ENCODE data around the gene ADGRL3. TPM values are rescaled to one million over a fixed set of nuclear protein-coding genes. Genes with fewer than 3 reads are reported as not detected.
"Not testable (repeated sequence)": the region's sequence is repeated elsewhere in the genome, so short reads cannot be mapped to it uniquely, and the experiment has no call there.

ADGRL3 gene
- total RNA-seq, 1 donor: under 0.01 TPM

GRCh38 chr4:61693520-61693919 is 493.4 kb downstream of the ADGRL3 start:
- Histone ChIP-seq H3K4me3 (ENCODE audit: low read length) (no peak overlapping the region), H3K27me3 (ENCODE audit: insufficient read depth, low read length) (no peaks in the 10 kb centered on the region), H3K4me1 (ENCODE audit: insufficient read depth, low read length) (no peaks in the 10 kb centered on the region), H3K9me3 (ENCODE audit: low read depth, low read length) (no peaks in the 10 kb centered on the region)

- H3K9me3 ChIP-seq (ENCODE audit: low read depth, low read length): peaks cover 5% of the 10 kb centered on the region
- no peaks in the 10 kb centered on the region for H3K27me3 ChIP-seq (ENCODE audit: insufficient read depth, low read length)
- no peaks in the 10 kb centered on the region for H3K4me1 ChIP-seq (ENCODE audit: insufficient read depth, low read length)
- H3K4me3 ChIP-seq (ENCODE audit: low read length): no peak overlapping the region
Observed at GRCh38 chr4:61714387-61714911, 514.3 kb downstream of the ADGRL3 start.

- H3K9me3 ChIP-seq (ENCODE audit: low read depth, low read length): no peaks in the 10 kb centered on the region
- H3K4me1 ChIP-seq (ENCODE audit: insufficient read depth, low read length): no peaks in the 10 kb centered on the region
- no peak overlapping the region for H3K4me3 ChIP-seq (ENCODE audit: low read length)
- no peaks in the 10 kb centered on the region for H3K27me3 ChIP-seq (ENCODE audit: insufficient read depth, low read length)
Observed at GRCh38 chr4:61716426-61716825, 516.3 kb downstream of the ADGRL3 start.

- Histone ChIP-seq H3K4me1 (ENCODE audit: insufficient read depth, low read length) (no peaks in the 10 kb centered on the region), H3K27me3 (ENCODE audit: insufficient read depth, low read length) (no peaks in the 10 kb centered on the region), H3K4me3 (ENCODE audit: low read length) (no peak overlapping the region), H3K9me3 (ENCODE audit: low read depth, low read length) (no peaks in the 10 kb centered on the region)
Observed at GRCh38 chr4:61723492-61723891, 523.4 kb downstream of the ADGRL3 start.

- H3K9me3 ChIP-seq (ENCODE audit: low read depth, low read length): no peaks in the 10 kb centered on the region
- H3K27me3 ChIP-seq (ENCODE audit: insufficient read depth, low read length): no peaks in the 10 kb centered on the region
- H3K4me3 ChIP-seq (ENCODE audit: low read length): no peak overlapping the region
- H3K4me1 ChIP-seq (ENCODE audit: insufficient read depth, low read length): no peaks in the 10 kb centered on the region
Observed at GRCh38 chr4:61727286-61727685, 527.2 kb downstream of the ADGRL3 start.

- no peaks in the 10 kb centered on the region for H3K9me3 ChIP-seq (ENCODE audit: low read depth, low read length)
- H3K4me3 ChIP-seq (ENCODE audit: low read length): no peak overlapping the region
- no peaks in the 10 kb centered on the region for H3K4me1 ChIP-seq (ENCODE audit: insufficient read depth, low read length)
- no peaks in the 10 kb centered on the region for H3K27me3 ChIP-seq (ENCODE audit: insufficient read depth, low read length)
Observed at GRCh38 chr4:61734409-61734808, 534.3 kb downstream of the ADGRL3 start.

- no peaks in the 10 kb centered on the region for H3K9me3 ChIP-seq (ENCODE audit: low read depth, low read length)
- H3K27me3 ChIP-seq (ENCODE audit: insufficient read depth, low read length): no peaks in the 10 kb centered on the region
- H3K4me3 ChIP-seq (ENCODE audit: low read length): no peak overlapping the region
- H3K4me1 ChIP-seq (ENCODE audit: insufficient read depth, low read length): no peaks in the 10 kb centered on the region
Observed at GRCh38 chr4:61739887-61740286, 539.8 kb downstream of the ADGRL3 start.

- H3K9me3 ChIP-seq (ENCODE audit: low read depth, low read length): no peaks in the 10 kb centered on the region
- no peaks in the 10 kb centered on the region for H3K27me3 ChIP-seq (ENCODE audit: insufficient read depth, low read length)
- no peak overlapping the region for H3K4me3 ChIP-seq (ENCODE audit: low read length)
- H3K4me1 ChIP-seq (ENCODE audit: insufficient read depth, low read length): no peaks in the 10 kb centered on the region
Observed at GRCh38 chr4:61740886-61741285, 540.8 kb downstream of the ADGRL3 start.

GRCh38 chr4:61741327-61742096 is 541.4 kb downstream of the ADGRL3 start:
- no peaks in the 10 kb centered on the region for H3K4me1 ChIP-seq (ENCODE audit: insufficient read depth, low read length)
- H3K9me3 ChIP-seq (ENCODE audit: low read depth, low read length): no peaks in the 10 kb centered on the region
- H3K27me3 ChIP-seq (ENCODE audit: insufficient read depth, low read length): no peaks in the 10 kb centered on the region
- H3K4me3 ChIP-seq (ENCODE audit: low read length): no peak overlapping the region

GRCh38 chr4:61750810-61751209 is 550.7 kb downstream of the ADGRL3 start:
- Histone ChIP-seq H3K27me3 (ENCODE audit: insufficient read depth, low read length) (no peaks in the 10 kb centered on the region), H3K9me3 (ENCODE audit: low read depth, low read length) (no peaks in the 10 kb centered on the region), H3K4me1 (ENCODE audit: insufficient read depth, low read length) (no peaks in the 10 kb centered on the region), H3K4me3 (ENCODE audit: low read length) (no peak overlapping the region)

GRCh38 chr4:61752617-61753016 is 552.5 kb downstream of the ADGRL3 start:
- no peak overlapping the region for H3K4me3 ChIP-seq (ENCODE audit: low read length)
- no peaks in the 10 kb centered on the region for H3K27me3 ChIP-seq (ENCODE audit: insufficient read depth, low read length)
- H3K4me1 ChIP-seq (ENCODE audit: insufficient read depth, low read length): no peaks in the 10 kb centered on the region
- H3K9me3 ChIP-seq (ENCODE audit: low read depth, low read length): no peaks in the 10 kb centered on the region

- Histone ChIP-seq H3K27me3 (ENCODE audit: insufficient read depth, low read length) (no peaks in the 10 kb centered on the region), H3K9me3 (ENCODE audit: low read depth, low read length) (no peaks in the 10 kb centered on the region), H3K4me1 (ENCODE audit: insufficient read depth, low read length) (no peaks in the 10 kb centered on the region), H3K4me3 (ENCODE audit: low read length) (no peak overlapping the region)
Observed at GRCh38 chr4:61753739-61754138, 553.6 kb downstream of the ADGRL3 start.

- not testable (repeated sequence) for H3K4me1 ChIP-seq (ENCODE audit: insufficient read depth, low read length); H3K4me3 ChIP-seq (ENCODE audit: low read length); H3K27me3 ChIP-seq (ENCODE audit: insufficient read depth, low read length); H3K9me3 ChIP-seq (ENCODE audit: low read depth, low read length)
Observed at GRCh38 chr4:61756937-61757336, 556.8 kb downstream of the ADGRL3 start.

GRCh38 chr4:61757983-61758382 is 557.9 kb downstream of the ADGRL3 start:
- not testable (repeated sequence) for H3K27me3 ChIP-seq (ENCODE audit: insufficient read depth, low read length); H3K9me3 ChIP-seq (ENCODE audit: low read depth, low read length); H3K4me3 ChIP-seq (ENCODE audit: low read length); H3K4me1 ChIP-seq (ENCODE audit: insufficient read depth, low read length)

GRCh38 chr4:61758596-61758995 is 558.5 kb downstream of the ADGRL3 start:
- not testable (repeated sequence) for H3K4me3 ChIP-seq (ENCODE audit: low read length); H3K9me3 ChIP-seq (ENCODE audit: low read depth, low read length); H3K27me3 ChIP-seq (ENCODE audit: insufficient read depth, low read length); H3K4me1 ChIP-seq (ENCODE audit: insufficient read depth, low read length)

- H3K4me1 ChIP-seq (ENCODE audit: insufficient read depth, low read length); H3K4me3 ChIP-seq (ENCODE audit: low read length); H3K9me3 ChIP-seq (ENCODE audit: low read depth, low read length); H3K27me3 ChIP-seq (ENCODE audit: insufficient read depth, low read length): not testable (repeated sequence)
Observed at GRCh38 chr4:61759245-61759644, 559.1 kb downstream of the ADGRL3 start.
